ENCODE data around the gene CPT2.
A peak's percentile ranks its signal among the peaks of the same experiment; 100 is the strongest.

CPT2 gene

GRCh38 chr1:53196485-53197290 is at the start of gene CPT2:
Gene CPT2 (plus strand): TSS chr1:53196824. CDS start chr1:53196944, 120 bp downstream.
- peak; percentile 93 for DNase-seq

GRCh38 chr1:53147174-53147573 is 49.5 kb upstream of the CPT2 start:
- no peak for DNase-seq

- DNase-seq, result no peak
These were observed 48.5 kb upstream of the CPT2 start for GRCh38 chr1:53148123-53148522.

GRCh38 chr1:53153752-53154151 is 42.9 kb upstream of the CPT2 start:
- no peak for DNase-seq

GRCh38 chr1:53154859-53155438 is 41.7 kb upstream of the CPT2 start:
- no peak for DNase-seq

- DNase-seq, result no peak
These were observed 41.1 kb upstream of the CPT2 start for GRCh38 chr1:53155534-53155933.

- no peak for DNase-seq
These were observed 40.7 kb upstream of the CPT2 start for GRCh38 chr1:53155945-53156344.

- DNase-seq, result no peak
These were observed 39.8 kb upstream of the CPT2 start for GRCh38 chr1:53156783-53157182.

- DNase-seq, result no peak
These were observed 37.7 kb upstream of the CPT2 start for GRCh38 chr1:53158900-53159299.

- DNase-seq, result no peak
These were observed 35.7 kb upstream of the CPT2 start for GRCh38 chr1:53160924-53161378.

- DNase-seq, result no peak
These were observed 34.0 kb upstream of the CPT2 start for GRCh38 chr1:53162621-53163020.

GRCh38 chr1:53163291-53163768 is 33.3 kb upstream of the CPT2 start:
- no peak for DNase-seq

GRCh38 chr1:53165408-53165961 is 31.1 kb upstream of the CPT2 start:
- no peak for DNase-seq

- no peak for DNase-seq
These were observed 30.3 kb upstream of the CPT2 start for GRCh38 chr1:53166366-53166765.

GRCh38 chr1:53166912-53167311 is 29.7 kb upstream of the CPT2 start:
- no peak for DNase-seq

GRCh38 chr1:53172426-53173128 is 24.0 kb upstream of the CPT2 start:
- DNase-seq, result peak; percentile 19

GRCh38 chr1:53174971-53175913 is 21.4 kb upstream of the CPT2 start:
- no peak for DNase-seq

- DNase-seq, result no peak
These were observed 20.0 kb upstream of the CPT2 start for GRCh38 chr1:53176452-53177208.

GRCh38 chr1:53180226-53180625 is 16.4 kb upstream of the CPT2 start:
- DNase-seq, result no peak

- no peak for DNase-seq
These were observed 15.7 kb upstream of the CPT2 start for GRCh38 chr1:53180951-53181350.

- DNase-seq, result peak; percentile 83
These were observed 14.5 kb upstream of the CPT2 start for GRCh38 chr1:53182111-53182593.

Data from CD4-positive, alpha-beta T cell treated with Interleukin-10 for 1 hour (primary cell).